Bladder microvascular endothelial cell (primary cell): ENCODE data around the gene CPVL. TPM values are rescaled to one million over a fixed set of nuclear protein-coding genes. Genes with fewer than 3 reads are reported as not detected.

ENCODE experiments used
- total RNA-seq: library from RNA; depleted of rRNA; stranded (reverse); fragments of >200 nt; gene quantifications from 2 replicates; pipeline ENCODE4 v1.2.3, GENCODE V29; 2014

Gene CPVL
- total RNA-seq = 0.76 and 7.0 TPM in 2 replicates

DNA sequence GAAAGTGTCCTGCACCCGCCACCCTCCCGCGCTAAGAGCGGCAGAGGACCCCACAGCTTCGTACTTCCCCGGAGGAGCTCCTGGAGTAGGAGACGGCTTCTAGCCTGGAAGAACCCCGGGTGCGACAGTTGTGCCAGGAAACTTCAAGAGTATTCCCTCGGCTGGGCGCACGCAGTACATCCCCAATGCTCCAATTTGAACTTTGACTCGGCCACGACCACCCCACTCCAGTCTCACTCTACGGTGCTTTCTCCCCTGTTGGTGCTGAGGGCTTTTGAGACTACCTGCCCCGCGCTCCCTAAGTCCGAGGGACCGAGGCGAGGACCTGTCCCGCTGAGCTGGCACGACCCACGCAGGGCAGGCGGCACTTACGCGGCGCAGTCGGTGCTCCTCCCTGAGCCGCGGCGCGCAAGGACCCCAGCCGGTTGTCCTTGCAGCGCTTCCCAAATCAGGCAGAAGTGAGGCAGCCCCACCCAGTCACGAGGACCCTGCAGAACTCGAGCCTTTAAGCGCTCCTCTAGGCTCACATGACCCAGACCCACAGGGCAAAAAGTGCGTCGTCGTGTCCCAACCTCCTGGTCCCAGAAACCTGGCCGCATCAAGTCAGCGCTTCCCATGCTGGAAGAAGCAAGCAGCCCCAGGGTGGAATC lies at the start of gene CPVL:
Gene CPVL (minus strand): TSS at position 481 of the 650 bp plus-strand sequence. CDS start 25,476 bp downstream, outside the sequence.

DNA sequence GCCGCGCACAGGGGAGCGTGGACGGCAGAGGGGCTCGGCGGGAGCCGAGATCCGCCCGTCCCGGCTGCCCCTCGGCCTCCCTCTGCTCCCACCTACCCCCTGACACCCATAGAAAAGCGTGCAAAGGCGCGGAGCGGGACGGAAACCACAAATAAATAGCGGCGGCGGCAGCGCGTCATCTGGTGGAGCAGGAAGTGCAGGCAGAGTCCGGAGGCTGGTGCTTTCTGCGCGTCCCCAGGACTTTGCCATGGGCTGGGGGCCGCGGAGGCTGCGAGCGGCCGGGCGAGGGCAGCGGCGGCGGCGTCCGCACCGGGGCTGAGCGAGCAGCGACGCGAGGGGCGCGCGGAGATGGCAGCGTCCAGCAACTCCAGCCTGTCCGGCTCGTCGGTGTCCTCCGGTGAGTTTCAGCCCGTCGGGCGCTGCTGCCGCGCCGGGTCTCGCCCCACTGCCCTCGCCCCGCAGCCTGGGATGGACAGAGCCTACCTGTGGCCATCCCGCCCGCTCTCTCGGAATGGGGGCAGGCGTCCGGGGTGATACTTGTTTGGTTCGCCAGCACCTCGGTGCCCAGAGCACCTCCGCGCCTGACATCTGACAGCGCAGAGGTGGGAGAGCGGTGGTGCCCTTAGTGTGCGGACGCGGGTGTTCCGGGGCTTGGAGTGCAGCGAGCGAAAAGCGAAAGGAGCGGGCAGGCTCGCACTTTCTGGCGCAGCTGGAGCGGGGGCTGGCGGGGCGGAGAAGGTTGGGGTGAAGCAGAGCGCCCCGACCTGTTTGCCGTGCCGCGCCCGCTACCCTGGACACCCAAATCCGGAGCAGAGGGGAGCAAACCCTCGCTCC lies 48.5 kb upstream of the CPVL start, which contains the start of gene CHN2:
Gene CHN2 (plus strand): TSS at position 182 of the 834 bp plus-strand sequence.

GRCh38 chr7:28958235-28958979 lies 187.9 kb downstream of the CPVL start, which contains the start of gene TRIL:
Gene TRIL, minus strand, starts transcription at chr7:28958330. Its CDS starts 284 bp downstream, at chr7:28958046.

Other genes with a start within 250 kb of the CPVL start
- 1.6 and 32.7 TPM in 2 replicates for gene TRIL, start 188.2 kb downstream of the CPVL start, total RNA-seq
- 0.76 and 2.9 TPM in 2 replicates for gene CHN2, start 48.2 kb upstream of the CPVL start, total RNA-seq